HG03066 (cell line): Measurements from ENCODE around the gene RYR1.
"Not testable (repeated sequence)": the region's sequence is repeated elsewhere in the genome, so short reads cannot be mapped to it uniquely, and the experiment has no call there.

Experiments
- ATAC-seq: cut with Tn5 transposase; IDR thresholded peaks from one replicate; pipeline ENCODE4 v1.9.1; 2021; ENCODE audit warnings: low read depth; ENCODE audit not compliant: unreplicated experiment

Gene RYR1

DNA sequence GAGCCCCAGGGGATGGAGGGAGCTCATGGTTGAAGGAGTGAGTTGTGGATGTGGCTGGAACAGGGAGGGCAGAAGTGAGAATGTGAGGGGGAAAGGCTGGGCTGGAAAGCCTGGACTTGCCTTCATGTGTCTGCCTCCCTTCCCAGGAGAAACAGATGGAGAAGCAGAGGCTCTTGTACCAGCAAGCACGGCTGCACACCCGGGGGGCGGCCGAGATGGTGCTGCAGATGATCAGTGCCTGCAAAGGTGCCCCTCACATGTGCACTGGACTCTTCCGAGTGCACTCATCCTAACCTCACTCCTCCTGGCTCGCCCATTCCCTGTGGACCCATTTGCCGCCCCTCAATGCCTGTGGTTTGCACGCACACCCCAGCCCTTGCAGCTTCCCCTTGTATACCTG is 101.1 kb downstream of the RYR1 start:
- no peak for ATAC-seq

DNA sequence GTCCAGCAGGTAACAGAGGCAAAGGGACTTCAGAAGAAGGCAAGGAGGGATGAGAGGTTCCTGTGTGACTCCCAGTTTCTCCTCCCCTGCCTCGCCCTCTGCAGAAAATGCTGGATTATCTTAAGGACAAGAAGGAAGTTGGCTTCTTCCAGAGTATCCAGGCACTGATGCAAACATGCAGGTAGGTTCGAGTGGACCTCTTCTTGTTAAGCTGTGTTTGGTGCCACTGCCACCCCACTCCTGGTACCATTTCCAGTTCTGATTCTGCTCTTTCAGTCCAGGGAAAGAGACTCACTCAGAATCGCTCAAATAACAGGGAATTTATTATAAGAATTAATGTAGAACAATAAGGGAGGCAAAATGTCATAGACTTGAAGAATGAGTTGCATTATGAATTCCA is 101.7 kb downstream of the RYR1 start:
- no peak for ATAC-seq

DNA sequence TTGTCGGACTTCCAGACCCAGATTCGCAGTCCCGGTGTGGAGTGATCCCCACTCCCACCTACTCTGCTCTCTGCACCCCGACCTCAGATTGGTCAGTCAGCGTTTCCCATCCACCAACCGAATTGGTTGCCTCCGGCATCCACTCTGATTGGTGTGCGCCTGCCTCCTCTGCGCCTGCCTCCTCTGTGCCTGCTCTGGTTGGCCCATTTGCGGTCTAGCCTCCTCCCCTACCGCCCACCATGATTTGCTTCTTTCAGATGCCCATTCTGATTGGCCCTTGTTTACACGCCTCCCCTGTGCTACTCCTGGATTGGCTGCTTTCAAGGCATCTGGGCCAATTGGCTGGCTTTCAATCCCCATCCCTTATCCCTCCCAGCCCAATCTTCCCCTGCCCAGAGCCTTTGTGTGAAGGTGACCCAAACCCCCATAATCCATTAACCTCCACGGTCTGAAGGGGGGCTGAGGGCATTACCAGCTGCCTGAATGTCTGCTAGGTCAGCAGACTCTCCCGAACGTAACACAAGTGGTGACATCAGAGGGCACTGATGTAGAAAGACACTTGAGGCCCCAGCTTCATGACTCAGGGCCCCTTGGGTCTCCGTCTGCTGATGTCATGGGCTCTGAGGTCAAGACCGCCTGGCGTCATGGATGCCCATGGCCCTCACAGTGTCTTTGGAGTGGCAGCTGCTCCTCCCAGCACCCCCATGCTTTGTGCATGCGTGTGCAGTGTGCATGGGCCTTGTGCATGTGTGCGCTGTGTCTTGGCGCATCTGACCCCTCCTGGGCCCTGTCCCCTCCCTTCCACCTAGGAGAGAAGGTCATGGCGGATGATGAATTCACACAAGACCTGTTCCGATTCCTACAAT is 103.8 kb downstream of the RYR1 start:
- ATAC-seq, result no peak

DNA sequence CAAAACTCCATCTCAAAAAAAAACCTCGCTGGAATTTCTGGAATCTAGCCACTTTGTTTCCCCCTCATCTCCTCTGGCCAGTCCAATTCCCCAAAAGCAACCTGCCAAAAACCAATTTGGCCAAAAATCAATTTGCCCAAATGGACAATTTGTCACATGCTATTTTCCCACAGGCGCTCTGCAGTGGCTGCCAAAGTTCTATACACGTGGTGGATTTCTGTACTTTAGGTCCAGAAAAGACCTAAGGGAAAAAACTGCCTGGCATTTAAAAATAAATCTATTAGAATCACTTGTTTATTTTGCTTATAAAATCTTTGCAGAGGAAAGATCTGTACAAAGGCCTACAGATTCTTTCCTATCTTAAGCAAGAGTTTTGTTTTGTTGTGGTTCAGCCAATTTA is 104.9 kb downstream of the RYR1 start:
- no peak for ATAC-seq

DNA sequence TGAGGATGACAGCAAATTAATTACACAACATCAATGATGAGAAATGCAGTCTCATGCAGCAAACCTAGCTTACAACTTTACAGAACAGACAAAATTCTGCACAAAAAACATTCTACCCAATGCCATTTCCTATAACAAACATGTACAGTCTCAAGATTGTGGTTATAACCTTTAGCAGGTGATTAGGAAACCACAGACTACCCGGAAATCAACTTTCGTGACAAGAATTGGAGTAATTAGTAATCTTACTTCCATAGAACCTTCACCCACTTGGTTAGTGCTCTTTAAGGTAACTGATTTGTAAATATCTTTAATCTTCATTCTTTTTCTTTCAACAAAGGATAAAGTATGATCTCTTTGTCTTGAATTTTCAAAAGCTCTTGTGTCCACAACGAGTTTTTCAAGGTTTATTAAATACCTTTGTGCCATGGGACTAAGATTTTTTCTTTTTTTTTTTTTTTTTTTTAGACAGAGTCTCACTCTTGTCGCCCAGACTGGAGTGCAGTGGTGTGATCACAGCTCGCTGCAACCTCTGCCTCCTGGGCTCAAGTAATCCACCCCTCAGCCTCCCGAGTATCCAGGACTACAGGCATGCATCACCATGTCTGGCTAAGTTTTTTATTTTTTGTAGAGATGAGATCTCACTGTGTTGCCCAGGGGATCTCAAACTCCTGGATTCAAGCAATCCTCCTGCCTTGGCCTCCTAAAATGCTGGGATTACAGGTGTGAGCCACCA is 105.5 kb downstream of the RYR1 start:
- ATAC-seq, result no peak

DNA sequence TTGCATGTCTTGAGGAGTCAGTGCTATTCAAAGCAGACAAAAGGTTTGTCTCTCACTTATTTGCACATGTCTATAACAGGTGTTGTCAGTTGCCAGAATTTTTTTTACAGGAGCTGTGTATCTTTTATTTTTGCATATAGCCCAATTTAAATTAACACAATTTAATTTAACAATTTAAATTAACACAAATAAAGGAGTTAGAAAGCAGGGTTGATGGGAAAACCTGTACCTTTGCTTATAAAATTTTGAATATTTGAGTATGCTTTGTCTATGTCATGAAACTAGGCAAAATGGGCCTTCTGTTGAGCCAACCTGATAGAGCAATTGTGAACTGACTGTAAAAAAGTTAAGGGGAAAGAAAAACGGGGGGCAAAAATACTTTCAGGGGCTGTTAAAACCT is 106.3 kb downstream of the RYR1 start:
- ATAC-seq, result no peak

DNA sequence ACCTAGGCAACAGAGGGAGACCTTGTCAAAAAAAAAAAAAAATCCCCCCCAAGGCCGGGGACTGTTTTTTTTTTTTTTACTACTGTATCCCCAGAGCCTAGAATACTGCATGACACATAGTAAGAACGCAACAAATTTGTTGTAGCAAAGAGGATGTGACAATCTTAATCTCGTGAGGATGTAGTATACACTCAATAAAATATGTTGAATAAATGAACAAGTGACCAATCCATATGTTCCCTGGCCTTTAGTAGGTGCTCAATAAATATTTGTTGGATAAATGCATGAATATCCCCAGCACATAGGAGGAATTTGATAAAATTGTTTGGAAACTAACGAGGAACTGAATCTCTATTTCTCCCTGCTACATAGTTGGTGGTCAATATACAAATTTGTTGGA is 108.5 kb downstream of the RYR1 start:
- ATAC-seq, result no peak

DNA sequence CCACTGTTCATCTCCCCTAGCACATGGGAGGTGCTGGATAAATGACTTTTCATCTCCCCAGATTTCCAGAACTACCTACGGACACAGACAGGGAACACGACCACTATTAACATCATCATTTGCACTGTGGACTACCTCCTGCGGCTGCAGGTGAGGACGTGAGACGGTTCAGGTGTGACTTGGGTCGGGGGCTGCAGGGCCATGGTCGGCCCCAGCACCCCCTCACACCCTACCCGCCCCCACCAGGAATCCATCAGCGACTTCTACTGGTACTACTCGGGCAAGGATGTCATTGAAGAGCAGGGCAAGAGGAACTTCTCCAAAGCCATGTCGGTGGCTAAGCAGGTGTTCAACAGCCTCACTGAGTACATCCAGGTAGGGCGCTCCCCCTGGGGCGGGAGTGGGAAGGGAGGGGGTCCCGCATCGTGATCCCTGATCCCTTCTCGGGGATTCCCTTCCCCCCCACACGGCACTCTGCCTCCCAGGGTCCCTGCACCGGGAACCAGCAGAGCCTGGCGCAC is 109.9 kb downstream of the RYR1 start:
- no peak for ATAC-seq

DNA sequence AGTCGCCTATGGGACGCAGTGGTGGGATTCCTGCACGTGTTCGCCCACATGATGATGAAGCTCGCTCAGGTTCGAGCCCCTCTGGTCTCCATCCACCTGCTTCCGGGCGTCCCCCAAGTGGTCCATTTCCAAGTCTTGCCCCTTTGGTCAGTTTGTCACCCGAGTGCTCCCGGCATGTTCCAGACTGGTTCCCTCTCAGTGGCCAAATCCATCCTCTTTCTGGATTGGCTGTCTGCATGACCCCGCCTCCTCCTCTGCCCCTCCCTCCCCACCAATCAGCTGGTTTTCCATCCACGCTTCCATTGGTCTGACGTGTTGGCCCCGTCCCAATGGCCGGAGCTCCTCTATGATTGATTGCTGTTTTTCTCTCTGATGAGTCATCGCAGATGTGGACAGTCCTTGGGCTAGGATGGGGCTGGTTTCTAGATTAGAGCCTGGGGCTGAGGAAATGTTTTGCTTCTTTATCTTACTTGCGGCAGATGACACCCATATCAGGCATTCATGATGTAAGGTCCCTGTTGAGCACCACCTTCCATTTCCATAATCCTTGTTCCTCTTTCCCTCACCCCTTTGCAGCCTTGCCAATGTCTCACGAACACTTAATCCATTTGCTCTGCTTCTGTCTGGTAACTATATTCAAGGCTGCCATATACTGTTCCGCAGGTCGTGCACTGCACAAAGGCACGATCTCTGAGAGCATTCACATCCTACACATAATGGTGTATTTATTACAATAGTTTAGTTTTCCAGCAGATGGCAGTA is 110.5 kb downstream of the RYR1 start:
- ATAC-seq, result no peak

DNA sequence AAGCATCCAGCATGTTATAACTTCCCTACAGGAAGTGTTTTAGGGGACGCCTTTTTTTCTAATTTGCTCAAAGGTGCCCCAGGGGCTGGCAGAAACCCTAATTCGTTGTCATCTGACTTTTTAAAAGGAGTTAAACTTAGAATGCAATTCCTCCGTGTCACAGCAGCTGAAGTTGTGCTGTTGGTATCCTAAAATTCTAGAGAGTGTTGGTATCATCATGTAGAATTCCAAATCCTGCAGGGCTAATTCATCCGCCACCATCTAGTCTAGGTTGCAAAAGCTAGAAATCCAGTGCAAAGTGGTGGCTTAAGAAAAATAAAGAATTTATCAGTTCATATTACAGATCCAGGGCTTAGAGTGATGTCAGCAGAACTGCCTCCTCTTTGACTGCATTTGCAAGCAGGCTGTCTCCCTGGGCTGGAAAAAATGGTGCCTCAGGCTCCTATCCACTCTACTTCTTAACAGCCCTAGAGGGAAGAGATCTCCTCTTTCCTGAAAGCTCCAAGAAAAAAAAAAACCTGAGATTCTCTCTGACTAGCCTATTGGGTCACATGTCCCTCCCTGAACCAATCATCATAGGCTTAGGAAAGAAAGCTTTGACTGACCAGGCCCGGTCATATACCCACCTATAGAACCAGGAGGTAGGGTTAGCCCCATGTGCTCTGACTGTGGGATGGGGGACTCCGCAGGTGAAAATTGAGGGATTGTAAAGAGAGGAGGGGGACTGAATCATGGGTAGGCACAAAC is 111.3 kb downstream of the RYR1 start:
- no peak for ATAC-seq

DNA sequence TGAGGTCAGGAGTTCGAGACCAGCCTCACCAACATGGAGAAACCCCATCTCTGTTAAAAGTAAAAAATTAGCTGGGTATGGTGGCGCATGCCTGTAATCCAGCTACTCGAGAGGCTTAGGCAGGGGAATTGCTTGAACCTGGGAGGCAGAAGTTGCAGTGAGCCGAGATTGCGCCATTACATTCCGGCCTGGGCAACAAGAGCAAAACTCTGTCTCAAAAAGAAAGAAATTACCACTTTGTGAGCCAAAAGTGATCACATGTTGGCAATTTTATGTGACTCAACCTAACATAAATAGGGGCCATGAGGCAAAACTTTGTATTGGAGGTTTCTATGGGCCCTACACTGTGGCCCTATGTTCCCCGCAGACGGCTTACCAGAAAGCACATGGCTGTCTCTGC is 112.1 kb downstream of the RYR1 start:
- no peak for ATAC-seq

DNA sequence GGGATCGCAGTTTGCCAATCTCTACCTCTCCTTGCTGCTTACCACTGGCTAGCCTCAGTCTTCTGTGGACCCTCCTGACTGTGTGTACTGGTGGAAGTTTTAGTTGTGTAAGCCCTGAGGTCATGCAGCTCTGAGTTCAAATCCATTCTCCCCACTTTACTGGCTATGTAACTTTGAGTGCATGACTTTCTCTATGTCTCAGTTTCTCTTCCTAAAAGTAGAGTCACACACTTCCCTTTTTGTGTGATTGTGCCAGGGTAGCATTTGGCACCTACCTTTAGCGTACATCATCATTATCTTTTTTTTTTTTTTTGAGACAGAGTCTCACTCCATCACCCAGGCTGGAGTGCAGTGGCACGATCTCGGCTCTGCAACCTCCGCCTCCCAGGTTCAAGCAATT is 113.9 kb downstream of the RYR1 start:
- ATAC-seq, result no peak

DNA sequence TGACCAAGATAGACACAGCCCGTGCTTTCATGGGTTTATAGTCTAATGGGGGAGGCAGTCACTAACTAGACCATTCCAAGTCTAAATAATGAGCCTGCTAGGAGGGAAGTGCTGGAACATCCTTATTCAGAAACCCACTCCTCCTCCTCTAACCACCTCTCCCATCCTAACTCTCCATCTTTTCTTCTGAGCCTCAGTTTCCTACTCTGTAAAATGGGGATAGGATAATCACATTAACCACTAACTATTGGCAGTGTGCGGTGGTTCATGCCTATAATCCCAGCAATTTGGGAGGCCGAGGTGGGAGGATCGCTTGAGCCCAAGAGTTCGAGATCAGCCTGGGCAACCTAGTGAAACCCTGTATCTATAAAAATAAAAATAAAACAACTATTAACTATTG is 115.6 kb downstream of the RYR1 start:
- no peak for ATAC-seq

DNA sequence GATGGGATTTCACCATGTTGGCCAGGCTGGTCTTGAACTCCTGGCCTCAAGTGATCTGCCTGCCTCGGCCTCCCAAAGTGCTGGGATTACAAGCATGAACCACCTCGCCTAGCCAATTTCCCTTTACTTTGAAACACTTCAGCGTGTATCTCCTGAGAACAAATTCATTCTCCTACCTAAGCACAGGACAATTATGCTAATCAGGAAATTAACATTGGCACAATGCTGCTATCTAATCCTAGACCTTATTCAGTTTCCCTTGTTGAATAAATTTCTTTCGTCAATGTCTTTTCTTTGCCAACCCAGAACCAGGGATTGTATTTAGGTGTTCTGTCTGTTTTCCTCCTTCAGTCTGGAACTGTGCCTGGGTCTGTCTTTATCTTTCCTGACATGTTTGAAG is 116.5 kb downstream of the RYR1 start:
- ATAC-seq, result no peak

DNA sequence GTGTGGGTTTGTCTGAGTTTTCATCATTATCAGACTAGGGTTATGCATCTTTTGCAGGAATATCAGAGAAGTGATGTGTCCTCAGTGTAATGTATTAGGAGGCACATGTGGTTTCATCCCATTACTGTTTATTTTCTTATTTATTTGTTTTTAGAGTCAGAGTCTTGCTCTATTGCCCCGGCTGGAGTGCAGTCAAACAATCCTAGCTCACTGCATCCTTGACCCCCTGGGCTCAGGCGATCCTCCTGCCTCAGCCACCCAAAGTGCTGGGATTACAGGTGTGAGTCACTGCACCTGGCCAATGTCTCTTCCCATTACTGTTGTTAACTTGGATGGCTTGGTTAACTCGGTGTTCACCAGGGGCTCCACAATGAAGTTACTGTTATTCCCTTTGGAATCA is 116.9 kb downstream of the RYR1 start:
- no peak for ATAC-seq

DNA sequence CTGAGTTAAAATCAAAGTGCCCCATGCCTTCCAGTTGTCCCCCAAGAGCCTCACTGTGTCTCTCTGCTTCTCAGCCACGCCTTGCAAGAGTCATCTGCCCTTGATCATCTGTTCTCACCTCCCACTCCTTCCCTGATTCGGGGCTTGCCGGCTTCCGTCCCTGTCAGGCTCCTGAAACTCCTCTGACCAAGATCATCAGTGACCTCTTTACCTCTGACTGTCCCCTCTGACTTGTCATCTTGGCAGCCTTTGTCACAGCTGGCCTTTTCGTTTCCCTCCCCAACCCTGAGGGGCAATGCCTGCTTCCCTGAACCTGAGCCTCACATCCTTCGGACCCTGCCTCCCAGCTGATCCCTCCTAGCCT is 117.9 kb downstream of the RYR1 start:
- ATAC-seq, result no peak

DNA sequence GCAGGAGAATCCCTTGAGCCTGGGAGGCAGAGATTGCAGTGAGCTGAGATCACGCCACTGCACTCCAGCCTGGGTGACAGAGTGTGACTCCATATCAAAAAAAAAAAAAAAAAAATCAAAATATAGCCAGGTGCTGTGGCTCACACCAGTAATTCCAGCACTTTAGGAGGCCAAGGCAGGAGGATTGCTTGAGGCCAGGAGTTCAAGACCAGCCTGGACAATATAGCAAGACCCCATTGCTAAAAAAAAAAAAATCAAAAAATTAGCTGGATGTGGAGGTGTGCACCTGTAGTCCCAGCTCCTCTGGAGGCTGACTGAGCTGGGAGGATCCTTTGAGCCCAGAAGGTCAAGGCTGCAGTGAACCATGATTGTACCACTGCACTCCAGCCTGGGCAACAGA is 119.7 kb downstream of the RYR1 start:
- ATAC-seq, result not testable (repeated sequence)

DNA sequence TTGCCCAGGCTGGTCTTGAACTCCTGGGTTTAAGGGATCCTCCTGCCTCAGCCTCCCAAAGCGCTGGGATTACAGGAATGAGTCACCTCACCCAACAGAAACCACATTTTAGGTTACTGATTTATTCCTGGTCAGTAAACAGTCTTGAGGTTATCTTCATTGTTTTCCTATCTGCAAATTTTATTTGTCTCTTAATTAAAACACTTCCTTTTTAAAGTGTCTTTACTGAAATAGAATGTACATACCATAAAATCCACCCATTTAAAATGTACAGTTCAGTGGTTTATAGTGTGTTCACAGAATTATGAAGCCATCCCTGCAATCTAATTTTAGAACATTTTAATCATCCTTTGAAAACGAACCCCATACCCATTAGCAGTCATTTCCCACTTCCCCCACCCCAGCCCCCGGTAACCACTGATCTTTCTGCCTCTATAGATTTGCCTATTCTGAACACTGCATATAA is 121.2 kb downstream of the RYR1 start:
- no peak for ATAC-seq

DNA sequence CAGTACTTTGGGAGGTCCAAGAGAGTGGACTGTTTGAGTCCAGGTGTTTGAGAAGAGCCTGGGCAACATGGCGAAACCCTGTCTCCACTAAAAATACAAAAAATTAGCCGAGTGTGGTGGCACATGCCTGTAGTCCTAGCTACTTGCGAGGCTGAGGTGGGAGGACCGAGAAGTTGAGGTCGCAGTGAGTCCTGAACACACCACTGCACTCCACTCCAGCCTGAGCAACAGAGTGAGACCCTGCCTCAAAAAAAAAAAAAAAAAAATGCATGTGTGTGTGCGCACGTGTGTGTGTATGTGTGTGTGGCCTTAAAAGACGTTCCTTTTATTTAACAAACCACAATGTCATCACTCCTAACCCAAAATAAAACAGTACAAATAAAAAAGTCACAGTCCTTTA is 121.7 kb downstream of the RYR1 start:
- ATAC-seq, result no peak

DNA sequence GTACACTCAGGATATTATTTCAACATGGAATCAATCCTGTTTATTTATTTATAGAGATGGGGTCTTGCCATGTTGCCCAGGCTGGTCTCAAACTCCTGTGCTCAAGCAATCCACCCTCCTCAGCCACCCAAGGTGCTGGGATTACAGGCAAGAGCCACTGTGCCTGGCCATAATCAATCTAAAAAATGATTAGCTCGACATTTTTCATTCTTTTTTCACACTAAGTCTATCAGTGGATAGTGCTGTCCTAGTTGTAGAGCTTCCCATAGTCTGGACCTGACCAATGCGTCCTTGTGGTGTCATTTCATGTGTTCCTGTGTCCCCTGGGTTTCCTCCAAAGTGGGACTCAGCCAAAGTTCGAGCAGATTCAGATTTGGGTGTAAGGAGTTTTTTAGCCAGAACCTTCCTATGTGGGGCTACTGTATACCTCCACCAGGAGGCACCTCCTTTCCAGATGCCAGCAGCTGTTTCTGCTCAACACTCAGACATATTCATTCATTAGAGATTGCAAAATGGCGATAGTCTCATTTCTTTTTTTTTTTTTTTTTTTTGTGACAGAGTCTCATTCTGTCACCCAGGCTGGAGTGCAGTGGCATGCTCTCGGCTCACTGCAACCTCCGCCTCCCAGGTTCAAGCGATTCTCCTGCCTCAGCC is 123.2 kb downstream of the RYR1 start:
- ATAC-seq, result no peak
